Measurements from ENCODE around the gene OPHN1. TPM values are rescaled to one million over a fixed set of nuclear protein-coding genes. Genes with fewer than 3 reads are reported as not detected.

Gene OPHN1
- total and polyA plus RNA-seq, 2 experiments from 2014 or later, result 2.2 to 3.8 TPM

DNA sequence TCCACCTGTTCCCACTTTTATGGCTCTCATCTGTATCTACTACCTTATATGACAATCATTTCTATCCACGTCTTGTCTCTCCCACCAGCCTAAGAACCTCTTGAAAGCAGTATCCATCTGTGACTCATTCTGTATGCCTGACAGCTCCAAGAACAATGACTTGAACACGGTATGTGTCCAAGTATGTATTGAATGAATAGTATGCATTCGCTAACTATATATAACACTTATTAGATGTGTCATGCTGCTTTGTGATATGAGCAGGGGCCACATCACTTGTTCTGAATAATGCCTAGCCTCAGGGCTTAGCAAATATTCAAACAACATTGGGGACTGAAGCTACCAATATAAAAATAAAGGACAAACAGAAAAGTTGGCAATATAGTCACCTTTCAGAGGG, 4.9 kb downstream of the OPHN1 start:
- H2AFZ ChIP-seq, result no peak overlapping the region
- ATAC-seq, result no peak
- H3F3A ChIP-seq (replicated peaks; ENCODE audit: low read depth), result no peaks in the 10 kb centered on the region
- no peak overlapping the region for H3K4me3 ChIP-seq
- Mint-ChIP-seq H3K4me1 (peaks cover 12% of the 10 kb centered on the region; the same call in 2 of the 3 replicates), H3K27ac (no peak overlapping the region), H3K9me3 (no peaks in the 10 kb centered on the region), H3K4me3 (no peak overlapping the region), H3K27me3 (ENCODE audit: insufficient read depth, low read depth, poor library complexity) (peaks cover 3% of the 10 kb centered on the region), H3K36me3 (ENCODE audit: low read depth) (peaks cover 12% of the 10 kb centered on the region; the same call in 2 of the 3 replicates)
- H3K27ac ChIP-seq (ENCODE audit: low read depth), result no peak overlapping the region
- H4K20me1 ChIP-seq (replicated peaks; ENCODE audit: insufficient read depth), result no peaks in the 10 kb centered on the region
- no peaks in the 10 kb centered on the region; the same call in 1 of the 2 replicates for H3K4me1 ChIP-seq (ENCODE audit: insufficient read depth)
- TF ChIP-seq, protein P1, sequence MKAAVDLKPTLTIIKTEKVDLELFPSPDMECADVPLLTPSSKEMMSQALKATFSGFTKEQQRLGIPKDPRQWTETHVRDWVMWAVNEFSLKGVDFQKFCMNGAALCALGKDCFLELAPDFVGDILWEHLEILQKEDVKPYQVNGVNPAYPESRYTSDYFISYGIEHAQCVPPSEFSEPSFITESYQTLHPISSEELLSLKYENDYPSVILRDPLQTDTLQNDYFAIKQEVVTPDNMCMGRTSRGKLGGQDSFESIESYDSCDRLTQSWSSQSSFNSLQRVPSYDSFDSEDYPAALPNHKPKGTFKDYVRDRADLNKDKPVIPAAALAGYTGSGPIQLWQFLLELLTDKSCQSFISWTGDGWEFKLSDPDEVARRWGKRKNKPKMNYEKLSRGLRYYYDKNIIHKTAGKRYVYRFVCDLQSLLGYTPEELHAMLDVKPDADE (IDR thresholded peaks at IDR 0.05), result no peak
- TF ChIP-seq STAT1 (IDR thresholded peaks at IDR 0.05; ENCODE audit: unreplicated experiment), result no peak
- no peak for TF ChIP-seq ZNF114 (CRISPR knock-in tag; IDR thresholded peaks at IDR 0.05)
- no peak for TF ChIP-seq EZH2 (IDR thresholded peaks at IDR 0.05; ENCODE audit: low read depth, unreplicated experiment)
- no peak for TF ChIP-seq CREB1 (CRISPR knock-in tag; IDR thresholded peaks at IDR 0.05; ENCODE audit: low read depth)
- TF ChIP-seq, protein P2, sequence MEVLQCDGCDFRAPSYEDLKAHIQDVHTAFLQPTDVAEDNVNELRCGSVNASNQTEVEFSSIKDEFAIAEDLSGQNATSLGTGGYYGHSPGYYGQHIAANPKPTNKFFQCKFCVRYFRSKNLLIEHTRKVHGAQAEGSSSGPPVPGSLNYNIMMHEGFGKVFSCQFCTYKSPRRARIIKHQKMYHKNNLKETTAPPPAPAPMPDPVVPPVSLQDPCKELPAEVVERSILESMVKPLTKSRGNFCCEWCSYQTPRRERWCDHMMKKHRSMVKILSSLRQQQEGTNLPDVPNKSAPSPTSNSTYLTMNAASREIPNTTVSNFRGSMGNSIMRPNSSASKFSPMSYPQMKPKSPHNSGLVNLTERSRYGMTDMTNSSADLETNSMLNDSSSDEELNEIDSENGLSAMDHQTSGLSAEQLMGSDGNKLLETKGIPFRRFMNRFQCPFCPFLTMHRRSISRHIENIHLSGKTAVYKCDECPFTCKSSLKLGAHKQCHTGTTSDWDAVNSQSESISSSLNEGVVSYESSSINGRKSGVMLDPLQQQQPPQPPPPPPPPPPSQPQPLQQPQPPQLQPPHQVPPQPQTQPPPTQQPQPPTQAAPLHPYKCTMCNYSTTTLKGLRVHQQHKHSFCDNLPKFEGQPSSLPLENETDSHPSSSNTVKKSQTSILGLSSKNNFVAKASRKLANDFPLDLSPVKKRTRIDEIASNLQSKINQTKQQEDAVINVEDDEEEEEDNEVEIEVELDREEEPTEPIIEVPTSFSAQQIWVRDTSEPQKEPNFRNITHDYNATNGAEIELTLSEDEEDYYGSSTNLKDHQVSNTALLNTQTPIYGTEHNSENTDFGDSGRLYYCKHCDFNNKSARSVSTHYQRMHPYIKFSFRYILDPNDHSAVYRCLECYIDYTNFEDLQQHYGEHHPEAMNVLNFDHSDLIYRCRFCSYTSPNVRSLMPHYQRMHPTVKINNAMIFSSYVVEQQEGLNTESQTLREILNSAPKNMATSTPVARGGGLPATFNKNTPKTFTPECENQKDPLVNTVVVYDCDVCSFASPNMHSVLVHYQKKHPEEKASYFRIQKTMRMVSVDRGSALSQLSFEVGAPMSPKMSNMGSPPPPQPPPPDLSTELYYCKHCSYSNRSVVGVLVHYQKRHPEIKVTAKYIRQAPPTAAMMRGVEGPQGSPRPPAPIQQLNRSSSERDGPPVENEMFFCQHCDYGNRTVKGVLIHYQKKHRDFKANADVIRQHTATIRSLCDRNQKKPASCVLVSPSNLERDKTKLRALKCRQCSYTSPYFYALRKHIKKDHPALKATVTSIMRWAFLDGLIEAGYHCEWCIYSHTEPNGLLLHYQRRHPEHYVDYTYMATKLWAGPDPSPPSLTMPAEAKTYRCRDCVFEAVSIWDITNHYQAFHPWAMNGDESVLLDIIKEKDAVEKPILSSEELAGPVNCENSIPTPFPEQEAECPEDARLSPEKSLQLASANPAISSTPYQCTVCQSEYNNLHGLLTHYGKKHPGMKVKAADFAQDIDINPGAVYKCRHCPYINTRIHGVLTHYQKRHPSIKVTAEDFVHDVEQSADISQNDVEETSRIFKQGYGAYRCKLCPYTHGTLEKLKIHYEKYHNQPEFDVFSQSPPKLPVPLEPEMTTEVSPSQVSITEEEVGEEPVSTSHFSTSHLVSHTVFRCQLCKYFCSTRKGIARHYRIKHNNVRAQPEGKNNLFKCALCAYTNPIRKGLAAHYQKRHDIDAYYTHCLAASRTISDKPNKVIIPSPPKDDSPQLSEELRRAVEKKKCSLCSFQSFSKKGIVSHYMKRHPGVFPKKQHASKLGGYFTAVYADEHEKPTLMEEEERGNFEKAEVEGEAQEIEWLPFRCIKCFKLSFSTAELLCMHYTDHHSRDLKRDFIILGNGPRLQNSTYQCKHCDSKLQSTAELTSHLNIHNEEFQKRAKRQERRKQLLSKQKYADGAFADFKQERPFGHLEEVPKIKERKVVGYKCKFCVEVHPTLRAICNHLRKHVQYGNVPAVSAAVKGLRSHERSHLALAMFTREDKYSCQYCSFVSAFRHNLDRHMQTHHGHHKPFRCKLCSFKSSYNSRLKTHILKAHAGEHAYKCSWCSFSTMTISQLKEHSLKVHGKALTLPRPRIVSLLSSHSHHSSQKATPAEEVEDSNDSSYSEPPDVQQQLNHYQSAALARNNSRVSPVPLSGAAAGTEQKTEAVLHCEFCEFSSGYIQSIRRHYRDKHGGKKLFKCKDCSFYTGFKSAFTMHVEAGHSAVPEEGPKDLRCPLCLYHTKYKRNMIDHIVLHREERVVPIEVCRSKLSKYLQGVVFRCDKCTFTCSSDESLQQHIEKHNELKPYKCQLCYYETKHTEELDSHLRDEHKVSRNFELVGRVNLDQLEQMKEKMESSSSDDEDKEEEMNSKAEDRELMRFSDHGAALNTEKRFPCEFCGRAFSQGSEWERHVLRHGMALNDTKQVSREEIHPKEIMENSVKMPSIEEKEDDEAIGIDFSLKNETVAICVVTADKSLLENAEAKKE (CRISPR knock-in tag; IDR thresholded peaks at IDR 0.05), result no peak
- TF ChIP-seq NANOG (IDR thresholded peaks at IDR 0.05; ENCODE audit: borderline replicate concordance), result no peak
- TF ChIP-seq EZH2phosphoT487 (IDR thresholded peaks at IDR 0.05; ENCODE audit: unreplicated experiment), result no peak
- TF ChIP-seq, protein P3, sequence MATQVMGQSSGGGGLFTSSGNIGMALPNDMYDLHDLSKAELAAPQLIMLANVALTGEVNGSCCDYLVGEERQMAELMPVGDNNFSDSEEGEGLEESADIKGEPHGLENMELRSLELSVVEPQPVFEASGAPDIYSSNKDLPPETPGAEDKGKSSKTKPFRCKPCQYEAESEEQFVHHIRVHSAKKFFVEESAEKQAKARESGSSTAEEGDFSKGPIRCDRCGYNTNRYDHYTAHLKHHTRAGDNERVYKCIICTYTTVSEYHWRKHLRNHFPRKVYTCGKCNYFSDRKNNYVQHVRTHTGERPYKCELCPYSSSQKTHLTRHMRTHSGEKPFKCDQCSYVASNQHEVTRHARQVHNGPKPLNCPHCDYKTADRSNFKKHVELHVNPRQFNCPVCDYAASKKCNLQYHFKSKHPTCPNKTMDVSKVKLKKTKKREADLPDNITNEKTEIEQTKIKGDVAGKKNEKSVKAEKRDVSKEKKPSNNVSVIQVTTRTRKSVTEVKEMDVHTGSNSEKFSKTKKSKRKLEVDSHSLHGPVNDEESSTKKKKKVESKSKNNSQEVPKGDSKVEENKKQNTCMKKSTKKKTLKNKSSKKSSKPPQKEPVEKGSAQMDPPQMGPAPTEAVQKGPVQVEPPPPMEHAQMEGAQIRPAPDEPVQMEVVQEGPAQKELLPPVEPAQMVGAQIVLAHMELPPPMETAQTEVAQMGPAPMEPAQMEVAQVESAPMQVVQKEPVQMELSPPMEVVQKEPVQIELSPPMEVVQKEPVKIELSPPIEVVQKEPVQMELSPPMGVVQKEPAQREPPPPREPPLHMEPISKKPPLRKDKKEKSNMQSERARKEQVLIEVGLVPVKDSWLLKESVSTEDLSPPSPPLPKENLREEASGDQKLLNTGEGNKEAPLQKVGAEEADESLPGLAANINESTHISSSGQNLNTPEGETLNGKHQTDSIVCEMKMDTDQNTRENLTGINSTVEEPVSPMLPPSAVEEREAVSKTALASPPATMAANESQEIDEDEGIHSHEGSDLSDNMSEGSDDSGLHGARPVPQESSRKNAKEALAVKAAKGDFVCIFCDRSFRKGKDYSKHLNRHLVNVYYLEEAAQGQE (IDR thresholded peaks at IDR 0.05; ENCODE audit: unreplicated experiment), result no peak
- TF ChIP-seq ZNF331 (CRISPR knock-in tag; IDR thresholded peaks at IDR 0.05; ENCODE audit: low read depth), result no peak
- TF ChIP-seq, protein P4, sequence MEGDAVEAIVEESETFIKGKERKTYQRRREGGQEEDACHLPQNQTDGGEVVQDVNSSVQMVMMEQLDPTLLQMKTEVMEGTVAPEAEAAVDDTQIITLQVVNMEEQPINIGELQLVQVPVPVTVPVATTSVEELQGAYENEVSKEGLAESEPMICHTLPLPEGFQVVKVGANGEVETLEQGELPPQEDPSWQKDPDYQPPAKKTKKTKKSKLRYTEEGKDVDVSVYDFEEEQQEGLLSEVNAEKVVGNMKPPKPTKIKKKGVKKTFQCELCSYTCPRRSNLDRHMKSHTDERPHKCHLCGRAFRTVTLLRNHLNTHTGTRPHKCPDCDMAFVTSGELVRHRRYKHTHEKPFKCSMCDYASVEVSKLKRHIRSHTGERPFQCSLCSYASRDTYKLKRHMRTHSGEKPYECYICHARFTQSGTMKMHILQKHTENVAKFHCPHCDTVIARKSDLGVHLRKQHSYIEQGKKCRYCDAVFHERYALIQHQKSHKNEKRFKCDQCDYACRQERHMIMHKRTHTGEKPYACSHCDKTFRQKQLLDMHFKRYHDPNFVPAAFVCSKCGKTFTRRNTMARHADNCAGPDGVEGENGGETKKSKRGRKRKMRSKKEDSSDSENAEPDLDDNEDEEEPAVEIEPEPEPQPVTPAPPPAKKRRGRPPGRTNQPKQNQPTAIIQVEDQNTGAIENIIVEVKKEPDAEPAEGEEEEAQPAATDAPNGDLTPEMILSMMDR (conservative IDR thresholded peaks at IDR 0.05; ENCODE audit: low read depth in 2 of 2), result no peak
- no peak for TF ChIP-seq POLR2AphosphoS5 (IDR thresholded peaks at IDR 0.05; ENCODE audit: low read depth)
- no peak for TF ChIP-seq JUNB (IDR thresholded peaks at IDR 0.05; ENCODE audit: unreplicated experiment)
- H3K9me2 ChIP-seq (ENCODE audit: insufficient read depth), result no peaks in the 10 kb centered on the region
- no peaks in the 10 kb centered on the region for H3K27me3 ChIP-seq (ENCODE audit: insufficient read depth)
- no peak for DNase-seq (ENCODE audit: low spot score)
- H3K4me2 ChIP-seq, result no peak overlapping the region
- no peaks in the 10 kb centered on the region for H3K79me2 ChIP-seq (replicated peaks; ENCODE audit: insufficient read depth)
- H3K36me3 ChIP-seq (ENCODE audit: insufficient read depth), result no peaks in the 10 kb centered on the region
